K562 (cell line): ENCODE data around the gene NAA38. TPM values are rescaled to one million over a fixed set of nuclear protein-coding genes. Genes with fewer than 3 reads are reported as not detected.

ENCODE experiments used
- ATAC-seq: fragments of 200-7000 bp; cut with Tn5 transposase; 3 replicates; pipeline ENCODE4 v1.9.1; 2020; ENCODE audit warnings: moderate library complexity
- BruUV-seq: library from RNA; stranded (reverse); fragments of 400-500 nt; replicated peaks from 2 replicates; lab custom pipeline; 2021; lab: Mats Ljungman, UMichigan
- CTCF ChIA-PET: fragments of 300-600 bp; formaldehyde crosslinking; extraction: SDS; loops from one replicate; lab custom pipeline; 2021; ENCODE audit warnings: low intra/inter-chr PET ratio; lab: Yijun Ruan, JAX
- POLR2A ChIA-PET: fragments of 300-600, 350-650 bp; sonication (Branson Sonifier 250); formaldehyde crosslinking; extraction: SDS; loops from one replicate; lab custom pipeline; 2021; ENCODE audit warnings: antibody characterized with exemption, inconsistent platforms; lab: Yijun Ruan, JAX
- DNase-seq, 4 experiments: peaks; one replicate each; pipeline versions ENCODE4 v3.0.0 to v3.0.0-alpha.2; 2011 to 2018; ENCODE audit warnings: low spot score in 3 of 4, mixed read lengths in 3 of 4; ENCODE audit errors: extremely low read depth in 1 of 4
- FAIRE-seq: peaks from 2 replicates; lab custom pipeline; 2011; peaks lifted over from hg19 to GRCh38; lab: Jason Lieb, UNC
- H2AFZ ChIP-seq: 2 replicates; pipeline ENCODE4 v1.6.0; 2011; ENCODE audit warnings: low read depth, low read length, control low read depth, inconsistent platforms
- H3K27ac ChIP-seq: fragments of 200-600 bp; 3 replicates; pipeline ENCODE4 v1.8.0; 2011; ENCODE audit warnings: low read depth, mild to moderate bottlenecking, control low read depth, inconsistent platforms, low read length, moderate library complexity, mixed read lengths; ENCODE audit errors: extremely low read depth
- H3K27me3 ChIP-seq, 2 experiments: fragments of 300-600 bp in 1 of 2; 2 replicates in 1 of 2; 3 replicates in 1 of 2; pipeline versions ENCODE4 v1.6.0 to v1.8.0; 2011; ENCODE audit warnings: inconsistent platforms in 2 of 2, low read length in 2 of 2, mild to moderate bottlenecking in 1 of 2, mixed read lengths in 1 of 2, moderate library complexity in 1 of 2; ENCODE audit not compliant: control insufficient read depth in 2 of 2, insufficient read depth in 2 of 2
- H3K36me3 ChIP-seq: fragments of 300-600 bp; 3 replicates; pipeline ENCODE4 v1.8.0; 2011; ENCODE audit warnings: mild to moderate bottlenecking, low read length, inconsistent platforms; ENCODE audit not compliant: control insufficient read depth, insufficient read depth
- H3K4me1 ChIP-seq, 2 experiments: fragments of 200-600 bp in 1 of 2; replicated peaks in 1 of 2; 2 replicates in 1 of 2; 3 replicates in 1 of 2; pipeline versions ENCODE4 v1.5.1 to v1.8.0; 2011; ENCODE audit warnings: inconsistent platforms in 2 of 2, low read length in 2 of 2, mild to moderate bottlenecking in 1 of 2, mixed read lengths in 1 of 2, moderate library complexity in 1 of 2; ENCODE audit not compliant: control insufficient read depth in 2 of 2, insufficient read depth in 2 of 2
- H3K4me2 ChIP-seq: 2 replicates; pipeline ENCODE4 v1.6.1; 2011; ENCODE audit warnings: low read length, control low read depth, inconsistent platforms, mixed read lengths; ENCODE audit not compliant: insufficient read depth
- H3K4me3 ChIP-seq: fragments of 200-600 bp; sonication (generic), shearing (Covaris generic); 2 replicates; pipeline ENCODE4 v1.5.1; 2016; ENCODE audit warnings: control low read depth, inconsistent platforms
- H3K79me2 ChIP-seq: fragments of 200-600 bp; 3 replicates; pipeline ENCODE4 v1.8.0; 2011; ENCODE audit warnings: low read length, inconsistent platforms; ENCODE audit not compliant: control insufficient read depth, insufficient read depth
- H3K9ac ChIP-seq, 2 experiments: 2 replicates each; pipeline versions ENCODE4 v1.6.0 to v1.6.1; 2011; ENCODE audit warnings: low read depth in 2 of 2, low read length in 2 of 2, control low read depth in 1 of 2, inconsistent platforms in 1 of 2, mild to moderate bottlenecking in 1 of 2, mixed read lengths in 1 of 2; ENCODE audit not compliant: insufficient read depth in 1 of 2
- H3K9me1 ChIP-seq: one replicate; pipeline ENCODE4 v1.6.0; 2011; ENCODE audit warnings: inconsistent platforms, mild to moderate bottlenecking, low read length, moderate library complexity; ENCODE audit not compliant: control insufficient read depth, insufficient read depth
- H3K9me3 ChIP-seq: replicated peaks from 2 replicates; pipeline ENCODE4 v1.5.1; 2011; ENCODE audit warnings: low read depth, low read length, inconsistent platforms; ENCODE audit not compliant: control insufficient read depth, insufficient read depth
- H4K20me1 ChIP-seq: replicated peaks from 2 replicates; pipeline ENCODE4 v1.6.1; 2011; ENCODE audit warnings: low read length, inconsistent platforms, mixed read lengths; ENCODE audit not compliant: control insufficient read depth, insufficient read depth
- ESRRA ChIP-seq: fragments of 450-650 bp; IDR thresholded peaks from 2 replicates; pipeline ENCODE4 v1.6.1; 2014; ENCODE audit warnings: low read depth, mild to moderate bottlenecking, moderate library complexity, borderline replicate concordance
- HINFP ChIP-seq: fragments of 450-650 bp; conservative IDR thresholded peaks from 2 replicates; pipeline ENCODE4 v1.6.1; 2016; ENCODE audit warnings: missing genetic modification characterization, low read depth, mild to moderate bottlenecking, control low read depth, missing compliant biosample characterization
- JUNB ChIP-seq: fragments of 450-650 bp; formaldehyde crosslinking; conservative IDR thresholded peaks from 2 replicates; pipeline ENCODE4 v1.4.0; 2020; ENCODE audit warnings: mild to moderate bottlenecking
- SRSF3 ChIP-seq: fragments of 200-400 bp; formaldehyde crosslinking; IDR thresholded peaks from 2 replicates; pipeline ENCODE4 v1.6.1; 2016; ENCODE audit warnings: mild to moderate bottlenecking, low read length, moderate library complexity; ENCODE audit not compliant: insufficient read depth
- TAL1 ChIP-seq: fragments of 450-650 bp; IDR thresholded peaks from 2 replicates; pipeline ENCODE4 v1.6.1; 2016; ENCODE audit warnings: mild to moderate bottlenecking
- whole genome bisulfite sequencing: fragments of 100-300 bp; shearing (Covaris generic); methylation state at CpG from one replicate; pipeline ENCODE4 v1.1.6; 2016; ENCODE audit warnings: low coverage, mixed read lengths; ENCODE audit not compliant: insufficient coverage; ENCODE audit errors: missing lambda C conversion rate; 5-methylcytosine and 5-hydroxymethylcytosine counted together
- in situ Hi-C: fragments of 300-500 bp; cut with MboI; formaldehyde crosslinking; loops from 4 replicates; pipeline ENCODE4 v1.15.0; 2018; ENCODE audit warnings: inconsistent platforms, mixed read lengths
- intact Hi-C: fragments of 100-400 bp; cut with micrococcal nuclease; formaldehyde crosslinking; loops from 2 replicates; pipeline ENCODE4 v1.14.2; 2022
- polyA plus RNA-seq, 8 experiments: library from polyadenylated mRNA; depleted of rRNA in 4 of 8; stranded (reverse) in 5 of 8; unstranded in 3 of 8; fragments of >200 nt; fragmentation: Nextera tagmentation in 2 of 8; fragmentation: Illumina TruSeq in 1 of 8; extraction: Ambion mirVana in 2 of 8; extraction: Trizol in 1 of 8; gene quantifications; 2 replicates each; pipeline versions ENCODE4 v1.2.1 to v1.2.3, GENCODE V29; 2011 to 2014; ENCODE audit warnings: inconsistent platforms in 1 of 8, missing spikeins in 1 of 8
- total RNA-seq, 7 experiments: library from RNA; depleted of rRNA in 6 of 7; stranded (reverse); fragments of >200 nt in 6 of 7; fragmentation: Illumina TruSeq in 2 of 7; extraction: Trizol in 2 of 7; gene quantifications; 2 replicates each; pipeline versions ENCODE4 v1.2.1 to v1.2.3, GENCODE V29; 2011 to 2021; ENCODE audit warnings: low replicate concordance in 1 of 7
- TF ChIP-seq, protein P1 (sequence below): sonication (generic); formaldehyde crosslinking; IDR thresholded peaks from 2 replicates; pipeline ENCODE4 v1.8.0; 2022; ENCODE audit warnings: mild to moderate bottlenecking, missing genetic modification reagents

The NAA38 gene
- total and polyA plus RNA-seq, 9 of the 15 experiments (the other 6 are each of a cell fraction or from before 2014, with no cell fraction given) = 16.4 to 99.8 (median 57.3) TPM

GRCh38 chr17:7833011-7833794 lies 24.2 kb downstream of the NAA38 start:
- Histone ChIP-seq H3K79me2 (no peaks in the 10 kb centered on the region; the same call in 2 of the 3 replicates), H3K4me3 (peak overlapping the region; percentile 65), H2AFZ (peak overlapping the region; percentile 87), H3K9me1 (no peaks in the 10 kb centered on the region), H3K4me2 (peak overlapping the region; percentile 80), H3K9me3 (no peaks in the 10 kb centered on the region), H3K4me1 (peaks cover 18 to 38% of the 10 kb centered on the region in 2 experiments), H3K27me3 (peaks cover 14 to 17% of the 10 kb centered on the region in 2 experiments; a peak in 4 of 5 replicates), H4K20me1 (no peaks in the 10 kb centered on the region), H3K36me3 (no peaks in the 10 kb centered on the region), H3K27ac (no peak overlapping the region), H3K9ac (peak overlapping the region in 1 of 2 experiments; percentile 55; a peak in 3 of 4 replicates)
- in situ Hi-C loops (no loop called here), intact Hi-C loops (loop anchor here (10.0 kb wide), 2 partner anchors 62 to 292 kb away; partner anchors contain the start of gene HES7)
- DNase-seq (no peak), ATAC-seq (no peak), FAIRE-seq (no peak)
- no TSS peak for BruUV-seq
- TF ChIP-seq ESRRA (0 out of 2 replicates have a peak, but pooled peaks have one; percentile 37), JUNB (CRISPR knock-in tag) (no peak), HINFP (tag) (no peak), SRSF3 (no peak), TAL1 (no peak)
- TF ChIP-seq, protein P1, sequence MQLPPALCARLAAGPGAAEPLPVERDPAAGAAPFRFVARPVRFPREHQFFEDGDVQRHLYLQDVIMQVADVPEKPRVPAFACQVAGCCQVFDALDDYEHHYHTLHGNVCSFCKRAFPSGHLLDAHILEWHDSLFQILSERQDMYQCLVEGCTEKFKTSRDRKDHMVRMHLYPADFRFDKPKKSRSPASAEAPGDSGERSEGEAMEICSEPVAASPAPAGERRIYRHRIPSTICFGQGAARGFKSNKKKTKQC (CRISPR knock-in tag) = no peak
- 45% methylated on average over 10 of the region's 19 CpGs for WGBS
- POLR2A ChIA-PET = interaction anchor here (0.6 to 1.2 kb wide), 4 partner anchors 9 to 50 kb away, joined by 3 to 4 read pairs (median 4); no protein-coding TSS in a partner anchor
- CTCF ChIA-PET = no interaction called here
